Left forelimb (tissue), 1 donor: ENCODE results near the gene OTOP2.

Experiments used
- DNase-seq: peaks from one replicate; pipeline ENCODE4 v3.0.0-alpha.2; 2018; ENCODE audit warnings: low spot score

Gene OTOP2

GRCh38 chr17:74925242-74925641 is 1.2 kb downstream of the OTOP2 start:
- no peak for DNase-seq

DNA sequence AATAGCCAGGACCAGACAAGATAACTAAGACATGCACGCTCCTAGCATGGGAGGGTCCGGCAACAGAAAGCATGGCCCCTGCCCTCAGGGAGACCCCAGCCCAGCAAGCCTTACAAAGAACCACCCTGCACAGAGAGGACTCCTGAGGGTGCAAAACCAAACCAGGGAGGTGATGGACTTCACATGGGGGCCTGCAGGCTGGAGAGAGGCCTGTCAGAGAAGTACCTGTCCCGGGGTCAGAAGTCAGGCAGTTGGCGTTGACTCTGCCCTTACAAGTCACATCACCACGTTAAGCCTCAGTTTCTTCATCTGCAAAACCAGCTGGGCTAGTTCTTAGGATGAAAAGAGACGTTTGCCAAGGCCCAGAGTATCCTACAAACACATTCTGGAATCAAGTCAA is 4.7 kb downstream of the OTOP2 start:
- DNase-seq: no peak

- DNase-seq: no peak
Observed at GRCh38 chr17:74930535-74931036, 6.5 kb downstream of the OTOP2 start.

- no peak for DNase-seq
Observed at GRCh38 chr17:74935048-74935447, 11.0 kb downstream of the OTOP2 start.

DNA sequence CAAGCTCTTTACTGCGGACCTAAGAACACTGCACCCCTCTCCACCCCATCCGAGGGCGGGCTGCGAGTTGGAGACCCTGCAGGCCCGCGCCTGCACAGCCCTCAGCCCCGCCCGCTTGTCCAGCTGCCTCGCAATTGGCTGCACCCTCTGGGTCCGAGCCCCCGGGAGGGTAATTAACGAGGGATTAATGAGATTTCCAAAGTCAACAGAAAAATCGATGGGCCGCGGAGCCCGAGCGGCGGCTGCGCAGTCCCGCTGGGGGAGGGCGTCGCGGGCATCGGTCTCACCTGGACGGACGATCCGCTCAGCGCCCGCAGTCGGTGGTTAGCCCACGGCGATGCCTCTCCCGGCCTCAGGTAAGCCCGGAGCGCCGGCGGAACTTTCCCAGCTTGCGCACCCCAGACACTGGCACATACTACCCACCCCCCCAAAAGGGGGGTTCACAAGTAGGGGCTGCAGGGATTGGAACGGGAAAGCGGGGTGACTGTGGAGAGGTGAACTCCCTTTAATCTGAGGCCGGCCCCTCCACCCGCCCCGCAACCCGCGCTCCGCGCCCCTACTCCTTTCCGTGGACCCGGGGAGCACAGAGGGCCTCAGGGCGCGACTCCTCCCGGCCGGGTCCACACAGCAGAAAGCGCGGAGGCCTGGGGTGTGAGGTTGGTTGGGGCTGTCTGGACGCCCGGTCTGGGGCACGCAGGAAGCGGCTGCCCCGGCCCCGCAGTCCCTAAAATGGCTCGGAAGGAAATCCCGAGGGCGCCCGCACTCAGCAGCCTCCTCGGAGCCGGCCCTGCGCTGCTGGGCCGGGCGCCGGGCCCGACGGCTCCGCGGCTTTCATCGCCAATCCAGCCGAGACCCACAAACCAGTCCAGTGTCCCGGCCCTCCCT is 11.8 kb downstream of the OTOP2 start, which contains the start of gene OTOP3:
Gene OTOP3, plus strand, starts transcription at position 314 of the 885 bp plus-strand sequence. Its CDS starts 24 bp downstream, at position 338.
- no peak for DNase-seq

DNA sequence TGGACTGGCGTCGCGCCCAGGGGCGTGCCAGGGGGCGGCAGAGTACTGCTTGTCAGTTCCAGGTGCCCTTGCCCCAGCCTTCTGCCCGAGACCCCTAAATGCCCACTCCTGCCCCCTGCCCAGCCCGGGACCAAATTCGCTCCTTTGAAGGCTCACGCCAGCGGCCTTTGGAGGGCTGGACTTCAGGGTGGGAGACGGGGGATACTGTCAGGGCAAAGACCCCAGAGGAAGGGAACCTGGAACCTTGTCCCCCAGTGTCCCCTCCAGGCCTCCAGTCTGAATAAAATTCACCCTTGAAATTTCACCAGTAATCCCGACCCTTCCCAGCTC is 12.4 kb downstream of the OTOP2 start:
- no peak for DNase-seq

GRCh38 chr17:74937064-74938051 is 13.3 kb downstream of the OTOP2 start:
- DNase-seq: no peak

GRCh38 chr17:74938194-74938950 is 14.3 kb downstream of the OTOP2 start:
- DNase-seq: no peak

GRCh38 chr17:74939534-74939933 is 15.5 kb downstream of the OTOP2 start:
- DNase-seq: no peak

DNA sequence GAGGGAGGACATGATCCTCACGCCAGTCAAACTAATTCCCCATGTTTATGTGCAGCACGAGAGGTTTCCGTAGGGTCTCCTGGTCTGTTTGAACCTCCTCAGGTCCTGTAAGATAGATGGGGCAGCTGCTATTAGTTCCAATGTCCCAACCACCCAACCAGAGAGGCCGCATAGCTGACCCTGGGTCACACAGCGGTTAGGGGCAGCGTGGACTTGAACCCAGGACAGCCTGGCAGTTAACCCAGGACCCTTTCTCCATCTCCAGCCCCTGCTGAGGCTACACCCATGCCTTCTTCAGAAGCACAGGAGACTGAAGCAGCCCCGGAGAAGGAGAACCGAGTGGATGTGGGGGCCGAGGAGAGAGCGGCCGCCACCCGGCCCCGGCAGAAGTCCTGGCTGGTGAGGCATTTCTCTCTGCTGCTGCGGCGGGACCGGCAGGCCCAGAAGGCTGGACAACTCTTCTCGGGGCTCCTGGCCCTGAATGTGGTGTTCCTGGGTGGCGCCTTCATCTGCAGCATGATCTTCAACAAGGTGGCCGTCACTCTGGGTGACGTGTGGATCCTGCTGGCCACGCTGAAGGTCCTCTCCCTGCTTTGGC is 17.2 kb downstream of the OTOP2 start:
- DNase-seq: no peak

- no peak for DNase-seq
Observed at GRCh38 chr17:74943808-74944522, 19.9 kb downstream of the OTOP2 start.

- DNase-seq: no peak
Observed at GRCh38 chr17:74945543-74945942, 21.5 kb downstream of the OTOP2 start.

DNA sequence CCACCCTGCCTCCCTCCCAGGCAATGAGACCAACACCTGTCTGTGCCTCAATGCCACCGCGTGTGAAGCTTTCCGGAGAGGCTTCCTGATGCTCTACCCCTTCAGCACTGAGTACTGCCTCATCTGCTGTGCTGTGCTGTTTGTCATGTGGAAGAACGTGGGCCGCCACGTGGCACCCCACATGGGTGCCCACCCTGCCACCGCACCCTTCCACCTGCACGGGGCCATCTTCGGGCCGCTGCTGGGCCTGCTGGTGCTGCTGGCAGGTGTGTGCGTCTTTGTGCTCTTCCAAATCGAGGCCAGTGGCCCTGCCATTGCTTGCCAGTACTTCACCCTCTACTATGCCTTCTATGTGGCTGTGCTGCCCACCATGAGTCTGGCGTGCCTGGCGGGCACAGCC is 22.6 kb downstream of the OTOP2 start:
- no peak for DNase-seq

GRCh38 chr17:74947041-74947754 is 23.1 kb downstream of the OTOP2 start:
- DNase-seq: no peak

GRCh38 chr17:74949455-74950115 is 25.5 kb downstream of the OTOP2 start:
- DNase-seq: no peak

DNA sequence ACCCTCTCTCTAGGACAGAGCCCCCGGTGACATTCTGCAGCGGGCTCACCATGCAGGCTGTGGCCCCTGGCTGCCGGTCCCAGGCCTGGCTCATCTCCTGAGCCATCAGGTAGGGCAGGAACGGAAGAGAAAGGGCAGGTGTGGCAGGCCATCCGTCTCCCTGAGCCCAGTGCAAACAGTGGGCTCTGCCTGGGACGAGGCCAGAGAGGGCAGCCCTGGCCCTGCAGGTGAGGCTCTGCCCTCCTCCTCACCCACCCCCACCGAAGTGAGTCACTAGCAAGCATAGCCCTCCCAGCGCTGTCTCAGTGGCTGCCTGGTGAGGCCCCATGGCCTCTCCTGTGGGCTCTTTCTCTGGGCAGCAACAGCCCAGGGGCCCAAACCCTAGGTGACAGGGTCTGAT is 26.1 kb downstream of the OTOP2 start:
- DNase-seq: no peak

GRCh38 chr17:74951065-74951464 is 27.0 kb downstream of the OTOP2 start:
- no peak for DNase-seq

- DNase-seq: no peak
Observed at GRCh38 chr17:74951680-74952421, 27.8 kb downstream of the OTOP2 start.
